Trophoblast cell (in vitro differentiated cells and primary cell): ENCODE measurements around the gene MCTP2.

Source experiments
- DNase-seq, 2 donors: peaks; one replicate each; pipeline ENCODE4 v3.0.0-alpha.2; 2016
- H2AFZ ChIP-seq: 2 replicates; pipeline ENCODE4 v1.6.1; 2013; ENCODE audit warnings: low read length, moderate library complexity, mild to moderate bottlenecking; ENCODE audit not compliant: insufficient read depth, poor library complexity
- H2AK5ac ChIP-seq: 2 replicates; pipeline ENCODE4 v1.6.1; 2013; ENCODE audit warnings: mild to moderate bottlenecking, low read length
- H2BK120ac ChIP-seq: 2 replicates; pipeline ENCODE4 v1.6.1; 2013; ENCODE audit warnings: low read length, mild to moderate bottlenecking, moderate library complexity; ENCODE audit not compliant: insufficient read depth, poor library complexity
- H2BK12ac ChIP-seq: 2 replicates; pipeline ENCODE4 v1.6.1; 2013; ENCODE audit warnings: mild to moderate bottlenecking, low read length, moderate library complexity
- H2BK5ac ChIP-seq: 2 replicates; pipeline ENCODE4 v1.6.1; 2013; ENCODE audit warnings: low read length, low read depth, moderate library complexity, mild to moderate bottlenecking; ENCODE audit not compliant: poor library complexity
- H3K14ac ChIP-seq: 2 replicates; pipeline ENCODE4 v1.6.1; 2013; ENCODE audit warnings: mild to moderate bottlenecking, low read length
- H3K18ac ChIP-seq: 2 replicates; pipeline ENCODE4 v1.6.1; 2013; ENCODE audit warnings: mild to moderate bottlenecking, low read length
- H3K23ac ChIP-seq: 2 replicates; pipeline ENCODE4 v1.6.1; 2013; ENCODE audit warnings: low read length
- H3K27ac ChIP-seq: 2 replicates; pipeline ENCODE4 v1.5.1; 2013; ENCODE audit warnings: low read depth, mild to moderate bottlenecking, inconsistent platforms, low read length, moderate library complexity
- H3K27me3 ChIP-seq: 2 replicates; pipeline ENCODE4 v1.6.1; 2013; ENCODE audit warnings: inconsistent platforms, mild to moderate bottlenecking, low read length, moderate library complexity; ENCODE audit not compliant: insufficient read depth
- H3K36me3 ChIP-seq, 2 experiments: 1 replicate in 1 of 2; 2 replicates in 1 of 2; pipeline ENCODE4 v1.6.1; 2013; ENCODE audit warnings: low read length in 2 of 2, mild to moderate bottlenecking in 2 of 2, moderate library complexity in 1 of 2; ENCODE audit not compliant: insufficient read depth in 2 of 2, control insufficient read depth in 1 of 2
- H3K4ac ChIP-seq: 2 replicates; pipeline ENCODE4 v1.6.1; 2013; ENCODE audit warnings: low read depth, mild to moderate bottlenecking, low read length, moderate library complexity
- H3K4me1 ChIP-seq, 2 experiments: 1 replicate in 1 of 2; 2 replicates in 1 of 2; pipeline ENCODE4 v1.6.1; 2013; ENCODE audit warnings: low read length in 2 of 2, mild to moderate bottlenecking in 2 of 2, moderate library complexity in 1 of 2; ENCODE audit not compliant: insufficient read depth in 2 of 2, control insufficient read depth in 1 of 2
- H3K4me2 ChIP-seq: 2 replicates; pipeline ENCODE4 v1.6.1; 2013; ENCODE audit warnings: inconsistent platforms, mild to moderate bottlenecking, low read length, moderate library complexity
- H3K4me3 ChIP-seq: 2 replicates; pipeline ENCODE4 v1.5.1; 2013; ENCODE audit warnings: mild to moderate bottlenecking, low read depth, low read length, inconsistent platforms
- H3K79me1 ChIP-seq: one replicate; pipeline ENCODE4 v1.6.1; 2013; ENCODE audit warnings: low read length
- H3K79me2 ChIP-seq: 2 replicates; pipeline ENCODE4 v1.6.1; 2013; ENCODE audit warnings: low read length, mild to moderate bottlenecking; ENCODE audit not compliant: control insufficient read depth, insufficient read depth, poor library complexity
- H3K9ac ChIP-seq: 2 replicates; pipeline ENCODE4 v1.6.1; 2013; ENCODE audit warnings: mild to moderate bottlenecking, low read length
- H3K9me3 ChIP-seq: 2 replicates; pipeline ENCODE4 v1.6.1; 2013; ENCODE audit warnings: low read depth, mild to moderate bottlenecking, control low read depth, inconsistent platforms, low read length; ENCODE audit not compliant: insufficient read depth
- H4K12ac ChIP-seq: 2 replicates; pipeline ENCODE4 v1.6.1; 2013; ENCODE audit warnings: low read depth, mild to moderate bottlenecking, low read length, moderate library complexity
- H4K8ac ChIP-seq: 2 replicates; pipeline ENCODE4 v1.6.1; 2013; ENCODE audit warnings: low read depth, mild to moderate bottlenecking, low read length, moderate library complexity
- H4K91ac ChIP-seq: one replicate; pipeline ENCODE4 v1.6.1; 2013; ENCODE audit warnings: low read depth, mild to moderate bottlenecking, low read length, moderate library complexity
- WGBS: extraction: QIAGEN DNeasy Blood & Tissue Kit; methylation state at CpG from one replicate; pipeline ENCODE4 v1.1.7; 2013; ENCODE audit warnings: missing lambda C conversion rate; ENCODE audit not compliant: insufficient read length, insufficient coverage; ENCODE audit errors: extremely low coverage; 5-methylcytosine and 5-hydroxymethylcytosine counted together

The MCTP2 gene

GRCh38 chr15:94411846-94412245 is 180.5 kb downstream of the MCTP2 start:
- no peak for DNase-seq
- no peak overlapping the region for H2AFZ ChIP-seq
- H2BK5ac ChIP-seq: no peak overlapping the region
- H2AK5ac ChIP-seq: no peak overlapping the region
- H3K23ac ChIP-seq: no peak overlapping the region
- H3K14ac ChIP-seq: no peak overlapping the region
- no peaks in the 10 kb centered on the region for H3K79me1 ChIP-seq
- H3K9me3 ChIP-seq: no peaks in the 10 kb centered on the region
- H4K12ac ChIP-seq: no peak overlapping the region
- no CpG with 5 or more reads among the region's 2 CpGs for WGBS
- no peak overlapping the region for H4K8ac ChIP-seq
- H3K79me2 ChIP-seq: no peaks in the 10 kb centered on the region
- H3K9ac ChIP-seq: no peak overlapping the region
- H3K4me2 ChIP-seq: no peak overlapping the region
- H3K4me1 ChIP-seq: no peaks in the 10 kb centered on the region
- no peak overlapping the region for H3K4ac ChIP-seq
- no peak overlapping the region for H3K27ac ChIP-seq
- H2BK120ac ChIP-seq: no peak overlapping the region
- H3K4me3 ChIP-seq: no peak overlapping the region
- no peak overlapping the region for H3K18ac ChIP-seq
- no peak overlapping the region for H4K91ac ChIP-seq
- no peaks in the 10 kb centered on the region for H3K27me3 ChIP-seq
- no peaks in the 10 kb centered on the region for H3K36me3 ChIP-seq
- no peak overlapping the region for H2BK12ac ChIP-seq

GRCh38 chr15:94412979-94413746 is 181.8 kb downstream of the MCTP2 start:
- Histone ChIP-seq H3K27me3 (no peaks in the 10 kb centered on the region), H3K4me2 (no peak overlapping the region), H3K9ac (no peak overlapping the region), H2BK12ac (no peak overlapping the region), H2AFZ (no peak overlapping the region), H3K4me3 (no peak overlapping the region), H2BK5ac (no peak overlapping the region), H4K12ac (no peak overlapping the region), H3K79me1 (no peaks in the 10 kb centered on the region), H4K8ac (no peak overlapping the region), H3K4me1 (no peaks in the 10 kb centered on the region), H4K91ac (no peak overlapping the region), H3K9me3 (no peaks in the 10 kb centered on the region), H3K36me3 (no peaks in the 10 kb centered on the region), H3K18ac (no peak overlapping the region), H3K14ac (no peak overlapping the region), H3K4ac (no peak overlapping the region), H2BK120ac (no peak overlapping the region), H3K23ac (no peak overlapping the region), H2AK5ac (no peak overlapping the region), H3K79me2 (no peaks in the 10 kb centered on the region), H3K27ac (no peak overlapping the region)
- WGBS: no CpG with 5 or more reads among the region's 6 CpGs
- peak in 1 of 2 donors; percentile 30 for DNase-seq

GRCh38 chr15:94414916-94415315 is 183.6 kb downstream of the MCTP2 start:
- no peaks in the 10 kb centered on the region for H3K79me1 ChIP-seq
- no peak for DNase-seq
- no peak overlapping the region for H3K4ac ChIP-seq
- no peak overlapping the region for H3K27ac ChIP-seq
- no peak overlapping the region for H2BK120ac ChIP-seq
- H2BK12ac ChIP-seq: no peak overlapping the region
- no peaks in the 10 kb centered on the region for H3K36me3 ChIP-seq
- no peak overlapping the region for H3K4me3 ChIP-seq
- H3K18ac ChIP-seq: no peak overlapping the region
- H3K27me3 ChIP-seq: no peaks in the 10 kb centered on the region
- H3K4me1 ChIP-seq: no peaks in the 10 kb centered on the region
- H2AFZ ChIP-seq: no peak overlapping the region
- H3K9ac ChIP-seq: no peak overlapping the region
- H4K91ac ChIP-seq: no peak overlapping the region
- H3K79me2 ChIP-seq: no peaks in the 10 kb centered on the region
- H4K12ac ChIP-seq: no peak overlapping the region
- no peak overlapping the region for H4K8ac ChIP-seq
- no peak overlapping the region for H2AK5ac ChIP-seq
- H2BK5ac ChIP-seq: no peak overlapping the region
- WGBS: no CpG with 5 or more reads among the region's 2 CpGs
- no peak overlapping the region for H3K4me2 ChIP-seq
- no peaks in the 10 kb centered on the region for H3K9me3 ChIP-seq
- no peak overlapping the region for H3K14ac ChIP-seq
- H3K23ac ChIP-seq: no peak overlapping the region

GRCh38 chr15:94416267-94416666 is 184.9 kb downstream of the MCTP2 start:
- Histone ChIP-seq H3K27me3 (no peaks in the 10 kb centered on the region), H2BK12ac (no peak overlapping the region), H3K4me3 (no peak overlapping the region), H3K4ac (no peak overlapping the region), H3K18ac (no peak overlapping the region), H4K91ac (no peak overlapping the region), H3K36me3 (no peaks in the 10 kb centered on the region), H3K23ac (no peak overlapping the region), H2BK120ac (no peak overlapping the region), H3K14ac (no peak overlapping the region), H3K4me1 (no peaks in the 10 kb centered on the region), H3K9me3 (no peaks in the 10 kb centered on the region), H2AK5ac (no peak overlapping the region), H4K12ac (no peak overlapping the region), H3K4me2 (no peak overlapping the region), H2BK5ac (no peak overlapping the region), H3K9ac (no peak overlapping the region), H4K8ac (no peak overlapping the region), H3K79me1 (no peaks in the 10 kb centered on the region), H3K27ac (no peak overlapping the region), H3K79me2 (no peaks in the 10 kb centered on the region), H2AFZ (no peak overlapping the region)
- no CpG with 5 or more reads among the region's 7 CpGs for WGBS
- no peak for DNase-seq
